CD4-positive, alpha-beta T cell (primary cell): Measurements from ENCODE around the gene ASTN2. TPM values are rescaled to one million over a fixed set of nuclear protein-coding genes. Genes with fewer than 3 reads are reported as not detected.

ENCODE experiments used
- ATAC-seq: fragments of 200-7000 bp; cut with Tn5 transposase; one replicate; pipeline ENCODE4 v1.10.0; 2022; ENCODE audit warnings: mild to moderate bottlenecking; ENCODE audit not compliant: poor library complexity
- CTCF ChIA-PET: fragments of 350-600 bp; sonication (Branson Sonifier 250); formaldehyde crosslinking; loops from one replicate; lab custom pipeline; 2021; ENCODE audit warnings: antibody characterized with exemption, inconsistent platforms; lab: Charles Lee
- POLR2A ChIA-PET: fragments of 350-600 bp; sonication (Branson Sonifier 250); formaldehyde crosslinking; loops from one replicate; lab custom pipeline; 2021; ENCODE audit warnings: antibody characterized with exemption, inconsistent platforms; lab: Charles Lee
- DNase-seq, 14 experiments: peaks; one replicate each; pipeline ENCODE4 v3.0.0-alpha.2; 2013 to 2020; ENCODE audit warnings: mixed read lengths in 2 of 14
- H3K27ac ChIP-seq, 2 donors: one replicate each; pipeline versions ENCODE4 v1.5.1 to v1.7.0; 2013; ENCODE audit warnings: low read length in 2 of 2, low read depth in 1 of 2, mild to moderate bottlenecking in 1 of 2
- H3K27me3 ChIP-seq, 2 experiments: 1 replicate in 1 of 2; 2 replicates in 1 of 2; pipeline versions ENCODE4 v1.6.1 to v1.7.0; 2013; ENCODE audit warnings: low read length in 2 of 2, control low read depth in 1 of 2, mild to moderate bottlenecking in 1 of 2, moderate library complexity in 1 of 2; ENCODE audit not compliant: insufficient read depth in 2 of 2, control insufficient read depth in 1 of 2
- H3K36me3 ChIP-seq: one replicate; pipeline ENCODE4 v1.6.1; 2013; ENCODE audit warnings: low read length, control low read depth; ENCODE audit not compliant: insufficient read depth
- H3K4me1 ChIP-seq: one replicate; pipeline ENCODE4 v1.6.1; 2013; ENCODE audit warnings: low read length, control low read depth; ENCODE audit not compliant: insufficient read depth
- H3K4me3 ChIP-seq: one replicate; pipeline ENCODE4 v1.5.1; 2013; ENCODE audit warnings: mild to moderate bottlenecking, low read length, moderate library complexity
- H3K9me3 ChIP-seq, 2 experiments: 1 replicate in 1 of 2; 2 replicates in 1 of 2; pipeline versions ENCODE4 v1.6.1 to v1.7.0; 2013; ENCODE audit warnings: low read length in 2 of 2, mild to moderate bottlenecking in 2 of 2, control low read depth in 1 of 2, moderate library complexity in 1 of 2; ENCODE audit not compliant: control insufficient read depth in 1 of 2, insufficient read depth in 1 of 2
- H3K27ac Mint-ChIP-seq: one replicate; pipeline ENCODE4 v1.8.0; 2020; ENCODE audit warnings: mixed read lengths
- H3K27me3 Mint-ChIP-seq: one replicate; pipeline ENCODE4 v1.8.0; 2021; ENCODE audit warnings: mixed read lengths
- H3K36me3 Mint-ChIP-seq: one replicate; pipeline ENCODE4 v1.8.0; 2021; ENCODE audit warnings: low read depth, mixed read lengths
- H3K4me1 Mint-ChIP-seq: one replicate; pipeline ENCODE4 v1.8.0; 2021; ENCODE audit warnings: low read depth, mixed read lengths
- H3K4me3 Mint-ChIP-seq: one replicate; pipeline ENCODE4 v1.8.0; 2020; ENCODE audit warnings: mild to moderate bottlenecking, mixed read lengths
- H3K9me3 Mint-ChIP-seq: one replicate; pipeline ENCODE4 v1.8.0; 2020; ENCODE audit warnings: mixed read lengths
- CTCF ChIP-seq: fragments of 200-600 bp; IDR thresholded peaks from one replicate; pipeline ENCODE4 v1.8.0; 2022; ENCODE audit warnings: antibody characterized with exemption, mild to moderate bottlenecking
- intact Hi-C, 2 experiments: fragments of 100-400 bp; cut with DNase I in 1 of 2; cut with micrococcal nuclease in 1 of 2; formaldehyde crosslinking; loops; one replicate each; pipeline versions ENCODE4 v1.15.1 to v1.9.0; 2023 to 2025; cut with DNase I, micrococcal nuclease
- total RNA-seq, 174 experiments: library from RNA in 2 of 174; stranded (reverse) in 2 of 174; gene quantifications; one replicate each; pipeline ENCODE4 v1.2.3 and lab custom pipeline; 2021 to 2026

Gene ASTN2
- total RNA-seq, 2 experiments from 2014 or later = 2.3 to 2.4 TPM

DNA sequence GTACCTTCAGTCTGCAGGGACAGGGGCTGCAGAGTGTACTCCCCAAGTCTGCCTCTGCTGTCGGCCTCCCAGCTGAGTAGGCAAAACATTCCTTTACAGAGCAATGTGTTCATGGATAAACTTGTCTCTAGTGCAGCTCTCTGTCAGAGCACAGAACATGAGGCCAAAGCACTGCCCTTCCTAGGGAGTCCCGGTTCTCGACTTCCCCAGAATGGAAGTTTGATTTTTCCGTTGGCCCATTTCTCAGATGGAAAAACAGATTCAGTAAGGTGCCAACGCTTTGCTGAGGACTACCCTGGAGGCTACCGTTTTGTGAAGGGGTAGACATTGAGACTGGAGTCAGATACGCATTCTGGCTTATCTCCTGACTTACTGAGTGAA is 728.2 kb downstream of the ASTN2 start:
- POLR2A ChIA-PET = interaction anchor here (0.5 to 1.1 kb wide), 6 partner anchors 11 to 1750 kb away, joined by 3 to 4 read pairs (median 3); no protein-coding TSS in a partner anchor
- H3K4me1 ChIP-seq = peaks cover 32% of the 10 kb centered on the region
- H3K4me3 Mint-ChIP-seq = peak overlapping the region; percentile 99

GRCh38 chr9:116686135-116686534 is 728.7 kb downstream of the ASTN2 start:
- H3K4me3 ChIP-seq = peak overlapping the region; percentile 86
- peaks cover 9% of the 10 kb centered on the region for H3K36me3 Mint-ChIP-seq
- H3K27ac Mint-ChIP-seq = peak overlapping the region; percentile 94
- CTCF ChIA-PET = interaction anchor here (1.4 kb wide), 1 partner anchor 51 kb away, joined by 3 read pairs; no protein-coding TSS in a partner anchor
- POLR2A ChIA-PET = interaction anchor here (0.5 to 1.1 kb wide), 2 partner anchors 16 to 1750 kb away, joined by 3 to 4 read pairs; no protein-coding TSS in a partner anchor
- H3K4me1 ChIP-seq = peaks cover 32% of the 10 kb centered on the region
- intact Hi-C loops = no loop called here
- no peak for ATAC-seq
- peaks cover 67% of the 10 kb centered on the region for H3K4me1 Mint-ChIP-seq
- no peak for TF ChIP-seq CTCF
- no peak for DNase-seq
- H3K9me3 Mint-ChIP-seq = no peaks in the 10 kb centered on the region
- no peaks in the 10 kb centered on the region for H3K27me3 ChIP-seq
- H3K27ac ChIP-seq = no peak overlapping the region
- no peaks in the 10 kb centered on the region for H3K27me3 Mint-ChIP-seq
- no peaks in the 10 kb centered on the region for H3K9me3 ChIP-seq
- H3K36me3 ChIP-seq = no peaks in the 10 kb centered on the region
- H3K4me3 Mint-ChIP-seq = peak overlapping the region; percentile 99

More for the DNA sequence above, 728.2 kb downstream of the ASTN2 start:
- Mint-ChIP-seq H3K9me3 (no peaks in the 10 kb centered on the region), H3K4me1 (peaks cover 72% of the 10 kb centered on the region), H3K27me3 (no peaks in the 10 kb centered on the region), H3K27ac (peak overlapping the region; percentile 94), H3K36me3 (peaks cover 9% of the 10 kb centered on the region)
- Histone ChIP-seq H3K4me3 (peak overlapping the region; percentile 86), H3K9me3 (no peaks in the 10 kb centered on the region), H3K36me3 (no peaks in the 10 kb centered on the region), H3K27ac (peak overlapping the region in 1 of 2 donors; percentile 35), H3K27me3 (no peaks in the 10 kb centered on the region)
- CTCF ChIA-PET = interaction anchor here (1.4 kb wide), 1 partner anchor 50 kb away, joined by 3 read pairs; no protein-coding TSS in a partner anchor
- peak; percentile 35 for ATAC-seq
- intact Hi-C loops = no loop called here
- DNase-seq = peak in 1 of 14 experiments; percentile 11
- no peak for TF ChIP-seq CTCF

DNA sequence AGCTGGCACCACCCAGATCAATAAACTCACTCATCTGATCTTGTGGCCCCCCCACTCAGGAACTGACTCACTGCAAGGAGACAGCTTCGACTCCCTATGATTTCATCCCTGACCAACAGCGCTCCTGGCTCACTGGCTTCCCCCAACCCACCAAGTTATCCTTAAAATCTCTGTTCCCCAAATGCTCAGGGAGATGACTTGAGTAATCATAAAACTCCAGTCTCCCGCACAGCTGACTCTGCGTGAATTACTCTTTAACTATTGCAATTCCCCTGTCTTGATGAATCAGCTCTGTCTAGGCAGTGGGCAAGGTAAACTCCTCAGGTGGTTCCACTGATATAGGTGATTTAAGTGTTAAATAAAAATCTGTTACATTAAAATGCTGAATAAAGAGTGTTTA is 729.7 kb downstream of the ASTN2 start:
- CTCF ChIA-PET = no interaction called here
- Mint-ChIP-seq H3K27me3 (no peaks in the 10 kb centered on the region), H3K9me3 (no peaks in the 10 kb centered on the region), H3K36me3 (peaks cover 9% of the 10 kb centered on the region), H3K27ac (no peak overlapping the region), H3K4me3 (peak overlapping the region; percentile 32), H3K4me1 (peaks cover 57% of the 10 kb centered on the region)
- POLR2A ChIA-PET = no interaction called here
- no peak overlapping the region for H3K4me3 ChIP-seq
- peaks cover 32% of the 10 kb centered on the region for H3K4me1 ChIP-seq
- no peak for TF ChIP-seq CTCF
- no peaks in the 10 kb centered on the region for H3K36me3 ChIP-seq
- DNase-seq = no peak
- intact Hi-C loops = no loop called here
- H3K9me3 ChIP-seq = no peaks in the 10 kb centered on the region
- ATAC-seq = no peak
- H3K27me3 ChIP-seq = no peaks in the 10 kb centered on the region
- H3K27ac ChIP-seq = no peak overlapping the region
